GM12878 (cell line): ENCODE measurements around the gene INPP5D. TPM values are rescaled to one million over a fixed set of nuclear protein-coding genes. Genes with fewer than 3 reads are reported as not detected.
A peak's percentile ranks its signal among the peaks of the same experiment; 100 is the strongest.

ENCODE experiments used
- ATAC-seq: fragments of 200-7000 bp; cut with Tn5 transposase; 3 replicates; pipeline ENCODE4 v1.9.1; 2020; ENCODE audit warnings: mild to moderate bottlenecking, moderate library complexity
- BruUV-seq: library from RNA; stranded (reverse); fragments of 400-500 nt; replicated peaks from 2 replicates; lab custom pipeline; 2021; lab: Mats Ljungman, UMichigan
- CTCF ChIA-PET: fragments of 300-600 bp; sonication (Branson Sonifier 250); formaldehyde crosslinking; extraction: SDS; loops from one replicate; lab custom pipeline; 2021; ENCODE audit warnings: inconsistent platforms; lab: Yijun Ruan, JAX
- POLR2A ChIA-PET: fragments of 350-600 bp; formaldehyde crosslinking; extraction: SDS; loops from one replicate; lab custom pipeline; 2021; ENCODE audit warnings: inconsistent platforms; lab: Charles Lee
- RAD21 ChIA-PET: fragments of 300-600 bp; sonication (Branson Sonifier 250); formaldehyde crosslinking; loops from one replicate; lab custom pipeline; 2023; ENCODE audit warnings: antibody characterized with exemption; ENCODE audit not compliant: unreplicated experiment; lab: Charles Lee
- SMC1A ChIA-PET: fragments of 300-600 bp; sonication (Branson Sonifier 250); formaldehyde crosslinking; loops from one replicate; lab custom pipeline; 2023; ENCODE audit not compliant: unreplicated experiment, uncharacterized antibody; lab: Charles Lee
- DNase-seq: peaks from one replicate; pipeline ENCODE4 v3.0.0-alpha.2; 2011; ENCODE audit warnings: low read depth, low spot score
- FAIRE-seq: peaks from 3 replicates; lab custom pipeline; 2011; peaks lifted over from hg19 to GRCh38; lab: Jason Lieb, UNC
- H2AFZ ChIP-seq: 2 replicates; pipeline ENCODE4 v1.6.0; 2011; ENCODE audit warnings: low read depth, low read length, control low read depth; ENCODE audit not compliant: control insufficient read depth
- H3K27ac ChIP-seq: 2 replicates; pipeline ENCODE4 v1.5.1; 2011; ENCODE audit warnings: control low read depth; ENCODE audit not compliant: control insufficient read depth, insufficient read depth
- H3K27me3 ChIP-seq, 2 experiments: replicated peaks in 1 of 2; 2 replicates each; pipeline versions ENCODE4 v1.6.0 to v1.6.1; 2011; ENCODE audit warnings: low read length in 1 of 2; ENCODE audit not compliant: control insufficient read depth in 2 of 2, insufficient read depth in 2 of 2
- H3K36me3 ChIP-seq, 2 experiments: 2 replicates each; pipeline ENCODE4 v1.5.1; 2011; ENCODE audit warnings: low read length in 1 of 2; ENCODE audit not compliant: control insufficient read depth in 2 of 2, insufficient read depth in 2 of 2
- H3K4me1 ChIP-seq: 2 replicates; pipeline ENCODE4 v1.6.1; 2011; ENCODE audit warnings: mild to moderate bottlenecking, low read length, moderate library complexity, mixed read lengths; ENCODE audit not compliant: control insufficient read depth, insufficient read depth
- H3K4me2 ChIP-seq: 2 replicates; pipeline ENCODE4 v1.6.0; 2011; ENCODE audit warnings: control low read depth; ENCODE audit not compliant: control insufficient read depth, insufficient read depth
- H3K4me3 ChIP-seq: fragments of 200-600 bp; sonication (generic); 2 replicates; pipeline ENCODE4 v1.5.1; 2016
- H3K79me2 ChIP-seq: 2 replicates; pipeline ENCODE4 v1.6.0; 2011; ENCODE audit warnings: low read length; ENCODE audit not compliant: control insufficient read depth, insufficient read depth
- H3K9ac ChIP-seq: 2 replicates; pipeline ENCODE4 v1.8.0; 2011; ENCODE audit warnings: low read length, control low read depth, mixed read lengths; ENCODE audit not compliant: control insufficient read depth, insufficient read depth
- H3K9me3 ChIP-seq: replicated peaks from 3 replicates; pipeline ENCODE4 v1.5.1; 2011; ENCODE audit warnings: mild to moderate bottlenecking, low read length; ENCODE audit not compliant: control insufficient read depth, insufficient read depth
- H4K20me1 ChIP-seq: 2 replicates; pipeline ENCODE4 v1.6.0; 2011; ENCODE audit not compliant: control insufficient read depth, insufficient read depth
- JUNB ChIP-seq: IDR thresholded peaks from 2 replicates; pipeline ENCODE4 v1.6.1; 2016; ENCODE audit warnings: antibody characterized with exemption, mild to moderate bottlenecking
- WGBS: methylation state at CpG from one replicate; pipeline ENCODE4 v1.1.6; 2016; ENCODE audit warnings: low lambda C conversion rate; ENCODE audit not compliant: insufficient replicate concordance, insufficient coverage; ENCODE audit errors: missing lambda C conversion rate; 5-methylcytosine and 5-hydroxymethylcytosine counted together
- in situ Hi-C: fragments of 300-500 bp; cut with MboI; formaldehyde crosslinking; loops from 9 replicates; pipeline ENCODE4 v1.14.3; 2018; ENCODE audit warnings: mixed read lengths
- intact Hi-C: fragments of 100-400 bp; cut with micrococcal nuclease; formaldehyde crosslinking; loops from one replicate; pipeline ENCODE4 v1.14.2; 2022; ENCODE audit not compliant: unreplicated experiment
- polyA plus RNA-seq, 11 experiments: library from polyadenylated mRNA; depleted of rRNA in 4 of 11; unstranded in 6 of 11; stranded (reverse) in 5 of 11; fragments of >200 nt; fragmentation: Nextera tagmentation in 4 of 11; fragmentation: Illumina TruSeq in 1 of 11; extraction: Ambion mirVana in 4 of 11; extraction: Trizol in 1 of 11; gene quantifications; 1 replicate in 1 of 11; 2 replicates in 10 of 11; pipeline versions ENCODE4 v1.2.1 to v1.2.3, GENCODE V29; 2011 to 2016; ENCODE audit warnings: inconsistent platforms in 2 of 11, missing spikeins in 2 of 11, low read depth in 1 of 11
- total RNA-seq, 4 experiments: library from RNA; depleted of rRNA in 3 of 4; stranded (reverse); fragments of >200 nt in 3 of 4; fragmentation: Illumina TruSeq in 1 of 4; extraction: Trizol in 1 of 4; gene quantifications; 2 replicates each; pipeline versions ENCODE4 v1.2.1 to v1.2.3, GENCODE V29; 2013 to 2021
- TF ChIP-seq, protein P1 (sequence below), 3 experiments: IDR thresholded peaks in 2 of 3; conservative IDR thresholded peaks in 1 of 3; 2 replicates each; pipeline ENCODE4 v1.5.1; 2011; ENCODE audit warnings: low read depth in 3 of 3, low read length in 3 of 3, mild to moderate bottlenecking in 3 of 3, control low read depth in 2 of 3, moderate library complexity in 2 of 3, inconsistent platforms in 1 of 3, mixed read lengths in 1 of 3; ENCODE audit not compliant: control insufficient read depth in 2 of 3, insufficient read depth in 1 of 3; ENCODE audit errors: extremely low read depth in 1 of 3

INPP5D gene
- total and polyA plus RNA-seq, 10 of the 15 experiments (the other 5 are each of a cell fraction or from before 2014, with no cell fraction given) = 11.8 to 139 (median 88.8) TPM

DNA sequence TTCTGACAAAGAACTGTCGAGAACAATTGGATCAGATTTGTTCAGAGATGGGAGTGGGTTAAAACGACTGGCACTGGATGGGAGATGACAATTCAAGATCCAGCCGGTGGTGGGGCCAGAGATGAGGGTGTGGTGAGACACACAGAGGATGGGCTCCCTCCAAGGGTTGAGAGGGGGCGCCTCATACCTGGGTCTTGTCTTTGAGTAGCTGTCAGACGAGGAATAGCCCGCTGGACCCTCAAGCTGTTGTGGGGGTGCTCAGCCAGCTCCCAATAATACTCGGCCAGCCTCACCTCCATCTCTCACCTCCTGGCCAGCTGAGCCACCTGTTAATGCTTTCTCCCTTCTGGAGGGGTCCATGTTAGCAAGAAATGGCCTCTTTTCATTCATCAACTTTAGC, 14.0 kb downstream of the INPP5D start:
- intact Hi-C loops = no loop called here
- DNase-seq = no peak
- 29% methylated on average over 7 of the region's 7 CpGs for WGBS
- Histone ChIP-seq H3K9ac (peak overlapping the region; percentile 28; the same call in 1 of the 2 replicates), H3K27ac (peak overlapping the region; percentile 20), H3K4me3 (peak overlapping the region; percentile 41), H2AFZ (no peak overlapping the region), H3K4me2 (peak overlapping the region; percentile 72), H4K20me1 (no peaks in the 10 kb centered on the region; the same call in 1 of the 2 replicates), H3K27me3 (no peaks in the 10 kb centered on the region), H3K79me2 (peaks cover 88% of the 10 kb centered on the region), H3K4me1 (peaks cover 71% of the 10 kb centered on the region), H3K9me3 (peaks cover 7% of the 10 kb centered on the region; the same call in 2 of the 3 replicates), H3K36me3 (peaks cover 9 to 26% of the 10 kb centered on the region in 2 experiments)
- in situ Hi-C loops = no loop called here
- ChIA-PET RAD21 (interaction anchor here (1.1 to 15.1 kb wide), 3 partner anchors 9 to 178 kb away, joined by 3 to 361 read pairs (median 3); partner anchors contain the start of genes ATG16L1 and INPP5D), SMC1A (interaction anchor here (0.6 to 17.9 kb wide), 4 partner anchors 8 to 158 kb away, joined by 3 to 351 read pairs (median 6); partner anchors contain the start of gene INPP5D), POLR2A (interaction anchor here (0.7 to 11.9 kb wide), 4 partner anchors 9 to 30 kb away, joined by 3 to 271 read pairs (median 8); partner anchors contain the start of gene INPP5D), CTCF (interaction anchor here (1.6 to 1.7 kb wide), 2 partner anchors 8 to 13 kb away, joined by 5 to 7 read pairs; no protein-coding TSS in a partner anchor)
- ATAC-seq = no peak
- no TSS peak for BruUV-seq
- TF ChIP-seq JUNB = no peak
- TF ChIP-seq, protein P1, sequence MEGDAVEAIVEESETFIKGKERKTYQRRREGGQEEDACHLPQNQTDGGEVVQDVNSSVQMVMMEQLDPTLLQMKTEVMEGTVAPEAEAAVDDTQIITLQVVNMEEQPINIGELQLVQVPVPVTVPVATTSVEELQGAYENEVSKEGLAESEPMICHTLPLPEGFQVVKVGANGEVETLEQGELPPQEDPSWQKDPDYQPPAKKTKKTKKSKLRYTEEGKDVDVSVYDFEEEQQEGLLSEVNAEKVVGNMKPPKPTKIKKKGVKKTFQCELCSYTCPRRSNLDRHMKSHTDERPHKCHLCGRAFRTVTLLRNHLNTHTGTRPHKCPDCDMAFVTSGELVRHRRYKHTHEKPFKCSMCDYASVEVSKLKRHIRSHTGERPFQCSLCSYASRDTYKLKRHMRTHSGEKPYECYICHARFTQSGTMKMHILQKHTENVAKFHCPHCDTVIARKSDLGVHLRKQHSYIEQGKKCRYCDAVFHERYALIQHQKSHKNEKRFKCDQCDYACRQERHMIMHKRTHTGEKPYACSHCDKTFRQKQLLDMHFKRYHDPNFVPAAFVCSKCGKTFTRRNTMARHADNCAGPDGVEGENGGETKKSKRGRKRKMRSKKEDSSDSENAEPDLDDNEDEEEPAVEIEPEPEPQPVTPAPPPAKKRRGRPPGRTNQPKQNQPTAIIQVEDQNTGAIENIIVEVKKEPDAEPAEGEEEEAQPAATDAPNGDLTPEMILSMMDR (IDR thresholded peaks at IDR 0.05 in 2 of 3, conservative IDR thresholded peaks at IDR 0.05 in 1 of 3; ENCODE audit: control insufficient read depth in 2 of 3, extremely low read depth in 1 of 3, insufficient read depth in 1 of 3, low read depth in 3 of 3, low read length in 3 of 3) = 0 out of 6 replicates have a peak, but pooled peaks of 1 of the 3 experiments have one; percentile 5
- no peak for FAIRE-seq
